ENCODE results near the gene STK25.

DNA sequence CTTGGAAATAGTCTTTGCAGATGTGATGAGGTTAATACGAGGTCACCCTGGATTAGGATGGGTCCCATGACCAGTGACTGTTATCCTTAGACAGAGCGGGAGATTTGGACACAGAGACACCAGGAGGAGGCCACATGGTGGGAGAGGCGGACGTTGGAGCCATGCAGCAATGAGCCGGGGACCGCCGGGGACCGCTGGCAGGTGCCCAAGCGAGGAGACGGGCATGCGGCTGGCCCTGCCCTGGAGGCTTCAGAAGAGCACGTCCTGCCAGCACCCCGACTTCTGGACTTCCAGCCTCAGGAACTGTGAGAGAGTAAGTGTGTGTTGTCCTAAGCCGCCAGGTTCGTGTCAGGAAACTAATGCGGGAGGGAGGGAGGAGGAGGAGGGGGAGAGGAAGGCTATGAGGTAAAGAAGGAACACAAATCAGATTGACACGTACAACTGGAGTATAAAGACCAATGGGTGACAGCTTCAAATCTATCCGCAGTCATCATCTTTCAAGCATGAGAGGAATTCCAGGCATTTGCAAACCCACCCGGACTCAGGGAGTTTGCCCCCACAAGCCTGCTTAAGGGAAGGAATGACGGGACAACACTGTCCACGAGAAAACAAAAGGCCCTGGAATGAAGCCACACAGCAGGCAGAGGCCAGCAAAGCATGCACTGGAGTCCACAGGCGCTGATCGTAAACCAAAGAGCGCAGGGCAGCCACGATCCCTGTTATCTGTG, 38.6 kb upstream of the STK25 start:
- TF ChIP-seq ZNF133 (tag by site-specific recombination; IDR thresholded peaks at IDR 0.05) (peak; percentile 50; the same call in 1 of the 2 replicates), HOXD13 (CRISPR knock-in tag; IDR thresholded peaks at IDR 0.05; ENCODE audit: borderline replicate concordance) (no peak), ZNF140 (tag by site-specific recombination; IDR thresholded peaks at IDR 0.05) (no peak), ZNF544 (tag by site-specific recombination; IDR thresholded peaks at IDR 0.05) (no peak), ZNF792 (tag by site-specific recombination; IDR thresholded peaks at IDR 0.05) (no peak), ZNF530 (tag by site-specific recombination; IDR thresholded peaks at IDR 0.05; ENCODE audit: low read depth) (no peak)
- TF ChIP-seq, protein P1, sequence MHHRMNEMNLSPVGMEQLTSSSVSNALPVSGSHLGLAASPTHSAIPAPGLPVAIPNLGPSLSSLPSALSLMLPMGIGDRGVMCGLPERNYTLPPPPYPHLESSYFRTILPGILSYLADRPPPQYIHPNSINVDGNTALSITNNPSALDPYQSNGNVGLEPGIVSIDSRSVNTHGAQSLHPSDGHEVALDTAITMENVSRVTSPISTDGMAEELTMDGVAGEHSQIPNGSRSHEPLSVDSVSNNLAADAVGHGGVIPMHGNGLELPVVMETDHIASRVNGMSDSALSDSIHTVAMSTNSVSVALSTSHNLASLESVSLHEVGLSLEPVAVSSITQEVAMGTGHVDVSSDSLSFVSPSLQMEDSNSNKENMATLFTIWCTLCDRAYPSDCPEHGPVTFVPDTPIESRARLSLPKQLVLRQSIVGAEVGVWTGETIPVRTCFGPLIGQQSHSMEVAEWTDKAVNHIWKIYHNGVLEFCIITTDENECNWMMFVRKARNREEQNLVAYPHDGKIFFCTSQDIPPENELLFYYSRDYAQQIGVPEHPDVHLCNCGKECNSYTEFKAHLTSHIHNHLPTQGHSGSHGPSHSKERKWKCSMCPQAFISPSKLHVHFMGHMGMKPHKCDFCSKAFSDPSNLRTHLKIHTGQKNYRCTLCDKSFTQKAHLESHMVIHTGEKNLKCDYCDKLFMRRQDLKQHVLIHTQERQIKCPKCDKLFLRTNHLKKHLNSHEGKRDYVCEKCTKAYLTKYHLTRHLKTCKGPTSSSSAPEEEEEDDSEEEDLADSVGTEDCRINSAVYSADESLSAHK (tag by site-specific recombination; IDR thresholded peaks at IDR 0.05): no peak
- TF ChIP-seq, protein P2, sequence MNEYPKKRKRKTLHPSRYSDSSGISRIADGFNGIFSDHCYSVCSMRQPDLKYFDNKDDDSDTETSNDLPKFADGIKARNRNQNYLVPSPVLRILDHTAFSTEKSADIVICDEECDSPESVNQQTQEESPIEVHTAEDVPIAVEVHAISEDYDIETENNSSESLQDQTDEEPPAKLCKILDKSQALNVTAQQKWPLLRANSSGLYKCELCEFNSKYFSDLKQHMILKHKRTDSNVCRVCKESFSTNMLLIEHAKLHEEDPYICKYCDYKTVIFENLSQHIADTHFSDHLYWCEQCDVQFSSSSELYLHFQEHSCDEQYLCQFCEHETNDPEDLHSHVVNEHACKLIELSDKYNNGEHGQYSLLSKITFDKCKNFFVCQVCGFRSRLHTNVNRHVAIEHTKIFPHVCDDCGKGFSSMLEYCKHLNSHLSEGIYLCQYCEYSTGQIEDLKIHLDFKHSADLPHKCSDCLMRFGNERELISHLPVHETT (tag by site-specific recombination; IDR thresholded peaks at IDR 0.05): no peak
- TF ChIP-seq, protein P3, sequence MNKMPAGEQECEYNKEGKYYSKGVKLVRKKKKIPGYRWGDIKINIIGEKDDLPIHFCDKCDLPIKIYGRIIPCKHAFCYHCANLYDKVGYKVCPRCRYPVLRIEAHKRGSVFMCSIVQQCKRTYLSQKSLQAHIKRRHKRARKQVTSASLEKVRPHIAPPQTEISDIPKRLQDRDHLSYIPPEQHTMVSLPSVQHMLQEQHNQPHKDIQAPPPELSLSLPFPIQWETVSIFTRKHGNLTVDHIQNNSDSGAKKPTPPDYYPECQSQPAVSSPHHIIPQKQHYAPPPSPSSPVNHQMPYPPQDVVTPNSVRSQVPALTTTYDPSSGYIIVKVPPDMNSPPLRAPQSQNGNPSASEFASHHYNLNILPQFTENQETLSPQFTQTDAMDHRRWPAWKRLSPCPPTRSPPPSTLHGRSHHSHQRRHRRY (tag by site-specific recombination; IDR thresholded peaks at IDR 0.05): no peak
- TF ChIP-seq, protein P4, sequence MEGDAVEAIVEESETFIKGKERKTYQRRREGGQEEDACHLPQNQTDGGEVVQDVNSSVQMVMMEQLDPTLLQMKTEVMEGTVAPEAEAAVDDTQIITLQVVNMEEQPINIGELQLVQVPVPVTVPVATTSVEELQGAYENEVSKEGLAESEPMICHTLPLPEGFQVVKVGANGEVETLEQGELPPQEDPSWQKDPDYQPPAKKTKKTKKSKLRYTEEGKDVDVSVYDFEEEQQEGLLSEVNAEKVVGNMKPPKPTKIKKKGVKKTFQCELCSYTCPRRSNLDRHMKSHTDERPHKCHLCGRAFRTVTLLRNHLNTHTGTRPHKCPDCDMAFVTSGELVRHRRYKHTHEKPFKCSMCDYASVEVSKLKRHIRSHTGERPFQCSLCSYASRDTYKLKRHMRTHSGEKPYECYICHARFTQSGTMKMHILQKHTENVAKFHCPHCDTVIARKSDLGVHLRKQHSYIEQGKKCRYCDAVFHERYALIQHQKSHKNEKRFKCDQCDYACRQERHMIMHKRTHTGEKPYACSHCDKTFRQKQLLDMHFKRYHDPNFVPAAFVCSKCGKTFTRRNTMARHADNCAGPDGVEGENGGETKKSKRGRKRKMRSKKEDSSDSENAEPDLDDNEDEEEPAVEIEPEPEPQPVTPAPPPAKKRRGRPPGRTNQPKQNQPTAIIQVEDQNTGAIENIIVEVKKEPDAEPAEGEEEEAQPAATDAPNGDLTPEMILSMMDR (tag by site-specific recombination; IDR thresholded peaks at IDR 0.05): no peak
- TF ChIP-seq, protein P5, sequence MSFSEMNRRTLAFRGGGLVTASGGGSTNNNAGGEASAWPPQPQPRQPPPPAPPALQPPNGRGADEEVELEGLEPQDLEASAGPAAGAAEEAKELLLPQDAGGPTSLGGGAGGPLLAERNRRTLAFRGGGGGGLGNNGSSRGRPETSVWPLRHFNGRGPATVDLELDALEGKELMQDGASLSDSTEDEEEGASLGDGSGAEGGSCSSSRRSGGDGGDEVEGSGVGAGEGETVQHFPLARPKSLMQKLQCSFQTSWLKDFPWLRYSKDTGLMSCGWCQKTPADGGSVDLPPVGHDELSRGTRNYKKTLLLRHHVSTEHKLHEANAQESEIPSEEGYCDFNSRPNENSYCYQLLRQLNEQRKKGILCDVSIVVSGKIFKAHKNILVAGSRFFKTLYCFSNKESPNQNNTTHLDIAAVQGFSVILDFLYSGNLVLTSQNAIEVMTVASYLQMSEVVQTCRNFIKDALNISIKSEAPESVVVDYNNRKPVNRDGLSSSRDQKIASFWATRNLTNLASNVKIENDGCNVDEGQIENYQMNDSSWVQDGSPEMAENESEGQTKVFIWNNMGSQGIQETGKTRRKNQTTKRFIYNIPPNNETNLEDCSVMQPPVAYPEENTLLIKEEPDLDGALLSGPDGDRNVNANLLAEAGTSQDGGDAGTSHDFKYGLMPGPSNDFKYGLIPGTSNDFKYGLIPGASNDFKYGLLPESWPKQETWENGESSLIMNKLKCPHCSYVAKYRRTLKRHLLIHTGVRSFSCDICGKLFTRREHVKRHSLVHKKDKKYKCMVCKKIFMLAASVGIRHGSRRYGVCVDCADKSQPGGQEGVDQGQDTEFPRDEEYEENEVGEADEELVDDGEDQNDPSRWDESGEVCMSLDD (tag by site-specific recombination; IDR thresholded peaks at IDR 0.05): no peak
- TF ChIP-seq, protein P6, sequence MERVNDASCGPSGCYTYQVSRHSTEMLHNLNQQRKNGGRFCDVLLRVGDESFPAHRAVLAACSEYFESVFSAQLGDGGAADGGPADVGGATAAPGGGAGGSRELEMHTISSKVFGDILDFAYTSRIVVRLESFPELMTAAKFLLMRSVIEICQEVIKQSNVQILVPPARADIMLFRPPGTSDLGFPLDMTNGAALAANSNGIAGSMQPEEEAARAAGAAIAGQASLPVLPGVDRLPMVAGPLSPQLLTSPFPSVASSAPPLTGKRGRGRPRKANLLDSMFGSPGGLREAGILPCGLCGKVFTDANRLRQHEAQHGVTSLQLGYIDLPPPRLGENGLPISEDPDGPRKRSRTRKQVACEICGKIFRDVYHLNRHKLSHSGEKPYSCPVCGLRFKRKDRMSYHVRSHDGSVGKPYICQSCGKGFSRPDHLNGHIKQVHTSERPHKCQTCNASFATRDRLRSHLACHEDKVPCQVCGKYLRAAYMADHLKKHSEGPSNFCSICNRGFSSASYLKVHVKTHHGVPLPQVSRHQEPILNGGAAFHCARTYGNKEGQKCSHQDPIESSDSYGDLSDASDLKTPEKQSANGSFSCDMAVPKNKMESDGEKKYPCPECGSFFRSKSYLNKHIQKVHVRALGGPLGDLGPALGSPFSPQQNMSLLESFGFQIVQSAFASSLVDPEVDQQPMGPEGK (tag by site-specific recombination; IDR thresholded peaks at IDR 0.05): no peak
